ENCODE data around the gene HDAC3.

The HDAC3 gene

GRCh38 chr5:141609044-141609443 lies 27.6 kb downstream of the HDAC3 start:
- TF ChIP-seq CTCF (IDR thresholded peaks at IDR 0.05) = no peak
- Mint-ChIP-seq H3K4me3 (no peak overlapping the region), H3K4me1 (peaks cover 19% of the 10 kb centered on the region), H3K27me3 (ENCODE audit: low read depth, poor library complexity) (peaks cover 4% of the 10 kb centered on the region), H3K36me3 (ENCODE audit: low read depth) (peaks cover 17% of the 10 kb centered on the region), H3K27ac (no peak overlapping the region), H3K9me3 (no peaks in the 10 kb centered on the region)
- DNase-seq = no peak

- Mint-ChIP-seq H3K4me3 (no peak overlapping the region), H3K27me3 (ENCODE audit: low read depth, poor library complexity) (peaks cover 4% of the 10 kb centered on the region), H3K27ac (no peak overlapping the region), H3K36me3 (ENCODE audit: low read depth) (peaks cover 17% of the 10 kb centered on the region), H3K4me1 (peaks cover 14% of the 10 kb centered on the region), H3K9me3 (no peaks in the 10 kb centered on the region)
- DNase-seq = no peak
- TF ChIP-seq CTCF (IDR thresholded peaks at IDR 0.05) = no peak
Observed at GRCh38 chr5:141608557-141608956, 28.1 kb downstream of the HDAC3 start.

- no peak for TF ChIP-seq CTCF (IDR thresholded peaks at IDR 0.05)
- no peak overlapping the region for H3K27ac Mint-ChIP-seq
- peaks cover under 1% of the 10 kb centered on the region for H3K27me3 Mint-ChIP-seq (ENCODE audit: low read depth, poor library complexity)
- H3K4me3 Mint-ChIP-seq = no peak overlapping the region
- H3K4me1 Mint-ChIP-seq = peaks cover 12% of the 10 kb centered on the region
- DNase-seq = no peak
- peaks cover 17% of the 10 kb centered on the region for H3K36me3 Mint-ChIP-seq (ENCODE audit: low read depth)
- H3K9me3 Mint-ChIP-seq = no peaks in the 10 kb centered on the region
Observed at GRCh38 chr5:141608046-141608445, 28.6 kb downstream of the HDAC3 start.

- no peaks in the 10 kb centered on the region for H3K27me3 Mint-ChIP-seq (ENCODE audit: low read depth, poor library complexity)
- TF ChIP-seq CTCF (IDR thresholded peaks at IDR 0.05) = no peak
- peaks cover 6% of the 10 kb centered on the region for H3K4me1 Mint-ChIP-seq
- H3K27ac Mint-ChIP-seq = peak overlapping the region; percentile 26
- peaks cover 7% of the 10 kb centered on the region for H3K36me3 Mint-ChIP-seq (ENCODE audit: low read depth)
- H3K9me3 Mint-ChIP-seq = no peaks in the 10 kb centered on the region
- H3K4me3 Mint-ChIP-seq = no peak overlapping the region
- no peak for DNase-seq
Observed at GRCh38 chr5:141605523-141606277, 30.9 kb downstream of the HDAC3 start.

GRCh38 chr5:141603923-141604717 lies 32.5 kb downstream of the HDAC3 start:
- DNase-seq = no peak
- Mint-ChIP-seq H3K9me3 (no peaks in the 10 kb centered on the region), H3K27ac (peak overlapping the region; percentile 2), H3K4me1 (peaks cover 6% of the 10 kb centered on the region), H3K27me3 (ENCODE audit: low read depth, poor library complexity) (no peaks in the 10 kb centered on the region), H3K4me3 (no peak overlapping the region), H3K36me3 (ENCODE audit: low read depth) (no peaks in the 10 kb centered on the region)
- TF ChIP-seq CTCF (IDR thresholded peaks at IDR 0.05) = no peak
